Measurements from ENCODE around the gene TAS2R41.
"Not testable (repeated sequence)": the region's sequence is repeated elsewhere in the genome, so short reads cannot be mapped to it uniquely, and the experiment has no call there.

Gene TAS2R41

GRCh38 chr7:143519411-143520131, 41.9 kb downstream of the TAS2R41 start:
- no peak for DNase-seq

- not testable (repeated sequence) for DNase-seq
These were observed 44.7 kb downstream of the TAS2R41 start for GRCh38 chr7:143522309-143522916.
